ENCODE results near the gene CDK18.

Gene CDK18

DNA sequence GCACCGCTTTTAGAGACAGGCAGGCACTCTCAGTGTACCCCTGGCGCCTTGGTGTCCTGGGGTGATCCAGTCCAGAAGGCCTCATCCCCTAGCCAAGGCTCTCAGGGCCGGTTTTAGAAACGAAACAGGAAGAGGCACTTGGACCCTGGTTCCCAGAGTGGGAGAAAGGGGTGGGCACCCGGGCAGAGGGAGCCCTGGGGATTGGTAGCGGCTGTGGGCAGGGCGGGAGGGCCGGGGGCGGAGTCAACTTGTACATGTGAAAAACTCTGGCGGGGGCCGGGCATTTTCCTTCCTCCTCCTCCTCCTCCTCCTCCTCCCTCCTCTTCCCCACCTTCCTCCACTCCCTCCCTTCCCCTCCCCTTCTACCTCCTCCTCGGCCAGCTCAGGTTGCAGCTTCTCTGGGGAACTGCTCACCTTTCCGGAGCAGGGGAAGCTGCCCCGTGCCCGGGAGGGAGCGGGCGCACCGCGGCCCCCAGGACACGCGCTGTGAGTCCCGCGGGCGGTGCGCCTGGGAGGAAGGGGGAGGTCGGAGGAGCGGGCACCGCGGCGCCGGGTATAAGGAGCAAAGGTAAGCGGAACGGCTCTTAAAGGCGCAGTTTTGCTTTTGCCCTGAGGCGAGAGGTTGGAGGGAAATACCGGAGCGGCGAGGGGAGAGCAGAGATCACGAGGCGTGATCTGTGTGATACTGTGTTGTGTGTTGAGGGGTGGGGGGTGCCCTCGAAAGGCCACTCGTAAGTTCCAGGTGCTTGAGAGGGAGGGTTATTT is at the start of gene CDK18:
TSS of gene CDK18 (plus strand) at position 359 of the 765 bp plus-strand sequence. CDS start 18,499 bp downstream, outside the sequence.
- Histone ChIP-seq H3K27me3 (ENCODE audit: insufficient read depth, low read length, poor library complexity) (peaks cover 24% of the 10 kb centered on the region), H3K4me1 (ENCODE audit: insufficient read depth, low read length) (peaks cover 22% of the 10 kb centered on the region), H3K9me3 (ENCODE audit: insufficient read depth, low read length, severe bottlenecking) (no peaks in the 10 kb centered on the region), H3K4me3 (ENCODE audit: low read depth in 1 of 2, low read length in 2 of 2) (peak within 1 kb of the TSS; percentile 20 to 54; a peak in 3 of 4 replicates), H3K4me2 (ENCODE audit: insufficient read depth, low read length) (peak within 1 kb of the TSS; percentile 89), H3K9ac (ENCODE audit: low read depth, low read length) (peak within 1 kb of the TSS; percentile 48), H2AFZ (ENCODE audit: low read depth, low read length) (peak within 1 kb of the TSS; percentile 80), H3K36me3 (ENCODE audit: insufficient read depth, low read length) (no peaks in the 10 kb centered on the region), H4K20me1 (ENCODE audit: insufficient read depth, low read length) (peaks cover 9% of the 10 kb centered on the region), H3K79me2 (ENCODE audit: insufficient read depth, low read length) (no peaks in the 10 kb centered on the region), H3K27ac (ENCODE audit: low read length) (peak within 1 kb of the TSS; percentile 11; the same call in 1 of the 2 replicates)
- ATAC-seq (ENCODE audit: insufficient read depth, low read depth): peak; percentile 90
- TF ChIP-seq, protein P1, sequence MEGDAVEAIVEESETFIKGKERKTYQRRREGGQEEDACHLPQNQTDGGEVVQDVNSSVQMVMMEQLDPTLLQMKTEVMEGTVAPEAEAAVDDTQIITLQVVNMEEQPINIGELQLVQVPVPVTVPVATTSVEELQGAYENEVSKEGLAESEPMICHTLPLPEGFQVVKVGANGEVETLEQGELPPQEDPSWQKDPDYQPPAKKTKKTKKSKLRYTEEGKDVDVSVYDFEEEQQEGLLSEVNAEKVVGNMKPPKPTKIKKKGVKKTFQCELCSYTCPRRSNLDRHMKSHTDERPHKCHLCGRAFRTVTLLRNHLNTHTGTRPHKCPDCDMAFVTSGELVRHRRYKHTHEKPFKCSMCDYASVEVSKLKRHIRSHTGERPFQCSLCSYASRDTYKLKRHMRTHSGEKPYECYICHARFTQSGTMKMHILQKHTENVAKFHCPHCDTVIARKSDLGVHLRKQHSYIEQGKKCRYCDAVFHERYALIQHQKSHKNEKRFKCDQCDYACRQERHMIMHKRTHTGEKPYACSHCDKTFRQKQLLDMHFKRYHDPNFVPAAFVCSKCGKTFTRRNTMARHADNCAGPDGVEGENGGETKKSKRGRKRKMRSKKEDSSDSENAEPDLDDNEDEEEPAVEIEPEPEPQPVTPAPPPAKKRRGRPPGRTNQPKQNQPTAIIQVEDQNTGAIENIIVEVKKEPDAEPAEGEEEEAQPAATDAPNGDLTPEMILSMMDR (IDR thresholded peaks at IDR 0.05; ENCODE audit: borderline replicate concordance, extremely low read depth, low read length, poor library complexity, severe bottlenecking): no peak
- TF ChIP-seq EZH2 (IDR thresholded peaks at IDR 0.05; ENCODE audit: borderline replicate concordance, low read depth, low read length, severe bottlenecking): peak; percentile 76
- peak; percentile 81 for DNase-seq

DNA sequence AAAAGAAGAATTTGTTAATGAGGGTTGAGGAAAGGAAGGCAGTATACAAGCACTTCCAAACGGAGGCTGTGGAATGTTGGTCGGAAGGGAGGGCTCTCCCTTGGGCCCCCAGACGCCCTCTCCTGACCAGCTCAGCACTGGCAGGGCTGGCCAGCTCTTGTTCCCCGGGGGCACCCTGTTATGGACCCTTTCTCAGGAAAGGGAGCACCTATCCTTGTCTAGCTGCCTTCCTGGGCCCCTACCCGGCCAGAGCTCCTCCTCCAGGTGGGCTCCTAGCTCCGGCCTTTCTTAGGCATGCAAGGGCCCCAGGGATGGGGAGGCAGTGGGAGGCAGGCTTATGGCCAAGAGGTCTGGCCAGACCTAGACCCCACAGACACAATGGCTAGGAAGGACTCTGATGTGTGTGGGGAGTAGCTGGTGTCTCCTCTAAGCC is 49.5 kb upstream of the CDK18 start:
- Histone ChIP-seq H3K27ac (ENCODE audit: low read length) (no peak overlapping the region), H2AFZ (ENCODE audit: low read depth, low read length) (no peak overlapping the region), H3K9me3 (ENCODE audit: insufficient read depth, low read length, severe bottlenecking) (no peaks in the 10 kb centered on the region), H3K27me3 (ENCODE audit: insufficient read depth, low read length, poor library complexity) (peaks cover 17% of the 10 kb centered on the region), H4K20me1 (ENCODE audit: insufficient read depth, low read length) (peaks cover 8% of the 10 kb centered on the region), H3K4me1 (ENCODE audit: insufficient read depth, low read length) (no peaks in the 10 kb centered on the region), H3K79me2 (ENCODE audit: insufficient read depth, low read length) (no peaks in the 10 kb centered on the region), H3K4me2 (ENCODE audit: insufficient read depth, low read length) (no peak overlapping the region), H3K9ac (ENCODE audit: low read depth, low read length) (no peak overlapping the region), H3K4me3 (ENCODE audit: low read depth in 1 of 2, low read length in 2 of 2) (no peak overlapping the region), H3K36me3 (ENCODE audit: insufficient read depth, low read length) (no peaks in the 10 kb centered on the region)
- DNase-seq (no peak), ATAC-seq (ENCODE audit: insufficient read depth, low read depth) (no peak)
- no peak for TF ChIP-seq EZH2 (IDR thresholded peaks at IDR 0.05; ENCODE audit: borderline replicate concordance, low read depth, low read length, severe bottlenecking)
- TF ChIP-seq, protein P1 (IDR thresholded peaks at IDR 0.05; ENCODE audit: borderline replicate concordance, extremely low read depth, low read length, poor library complexity, severe bottlenecking): no peak

DNA sequence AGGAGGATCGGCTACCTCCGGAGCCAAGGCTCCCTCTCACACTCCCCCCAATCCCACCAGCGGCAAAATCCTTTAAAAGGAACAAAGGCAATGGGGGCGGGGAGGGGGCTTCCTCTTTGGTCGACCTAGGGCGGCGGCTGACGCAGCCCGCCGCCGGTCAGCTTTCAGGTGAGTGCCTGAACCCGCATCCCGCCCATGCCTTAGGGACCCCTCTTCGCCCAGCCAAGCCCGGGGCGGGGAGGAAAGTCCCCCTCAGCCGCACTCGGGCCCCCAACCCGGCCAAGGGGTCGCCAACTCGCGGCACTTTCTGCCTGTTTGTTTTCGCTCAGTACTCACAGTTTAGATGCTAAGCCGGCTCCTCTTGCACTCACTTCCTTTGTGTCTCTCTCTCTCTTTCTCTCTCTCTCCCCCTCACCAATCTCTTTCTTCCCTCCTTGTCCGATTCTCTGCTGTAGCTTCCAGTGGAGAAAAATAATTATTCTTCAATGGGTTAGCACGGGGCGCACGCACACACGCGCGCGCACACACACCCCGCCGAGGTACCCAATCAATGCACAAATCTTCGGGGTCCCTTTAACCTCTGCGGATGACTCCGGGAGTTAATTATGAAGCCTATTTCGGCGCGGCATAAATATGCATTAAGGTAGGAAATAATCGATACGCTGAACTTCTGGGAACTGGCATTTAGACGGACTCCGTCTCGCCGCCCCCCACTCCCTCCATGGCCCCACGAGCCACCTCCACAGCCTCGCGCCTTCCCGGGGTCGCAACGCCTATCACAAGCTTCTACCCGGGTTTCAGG is 48.7 kb upstream of the CDK18 start, which contains the start of gene BLACAT1:
TSS of gene BLACAT1 (minus strand) at position 465 of the 802 bp plus-strand sequence.
- H2AFZ ChIP-seq (ENCODE audit: low read depth, low read length): no peak within 1 kb of the TSS
- H3K36me3 ChIP-seq (ENCODE audit: insufficient read depth, low read length): no peaks in the 10 kb centered on the region
- no peaks in the 10 kb centered on the region for H3K79me2 ChIP-seq (ENCODE audit: insufficient read depth, low read length)
- DNase-seq (no peak), ATAC-seq (ENCODE audit: insufficient read depth, low read depth) (no peak)
- H3K9ac ChIP-seq (ENCODE audit: low read depth, low read length): no peak within 1 kb of the TSS
- TF ChIP-seq, protein P1 (IDR thresholded peaks at IDR 0.05; ENCODE audit: borderline replicate concordance, extremely low read depth, low read length, poor library complexity, severe bottlenecking): no peak
- TF ChIP-seq EZH2 (IDR thresholded peaks at IDR 0.05; ENCODE audit: borderline replicate concordance, low read depth, low read length, severe bottlenecking): no peak
- H3K27me3 ChIP-seq (ENCODE audit: insufficient read depth, low read length, poor library complexity): peaks cover 17% of the 10 kb centered on the region
- H4K20me1 ChIP-seq (ENCODE audit: insufficient read depth, low read length): peaks cover 8% of the 10 kb centered on the region
- H3K4me1 ChIP-seq (ENCODE audit: insufficient read depth, low read length): no peaks in the 10 kb centered on the region
- no peak within 1 kb of the TSS for H3K27ac ChIP-seq (ENCODE audit: low read length)
- H3K4me2 ChIP-seq (ENCODE audit: insufficient read depth, low read length): no peak within 1 kb of the TSS
- H3K4me3 ChIP-seq (ENCODE audit: low read depth in 1 of 2, low read length in 2 of 2): no peak within 1 kb of the TSS
- H3K9me3 ChIP-seq (ENCODE audit: insufficient read depth, low read length, severe bottlenecking): no peaks in the 10 kb centered on the region

Measured in DND-41 (cell line).